ENCODE data around the gene SLC8A1.

DNA sequence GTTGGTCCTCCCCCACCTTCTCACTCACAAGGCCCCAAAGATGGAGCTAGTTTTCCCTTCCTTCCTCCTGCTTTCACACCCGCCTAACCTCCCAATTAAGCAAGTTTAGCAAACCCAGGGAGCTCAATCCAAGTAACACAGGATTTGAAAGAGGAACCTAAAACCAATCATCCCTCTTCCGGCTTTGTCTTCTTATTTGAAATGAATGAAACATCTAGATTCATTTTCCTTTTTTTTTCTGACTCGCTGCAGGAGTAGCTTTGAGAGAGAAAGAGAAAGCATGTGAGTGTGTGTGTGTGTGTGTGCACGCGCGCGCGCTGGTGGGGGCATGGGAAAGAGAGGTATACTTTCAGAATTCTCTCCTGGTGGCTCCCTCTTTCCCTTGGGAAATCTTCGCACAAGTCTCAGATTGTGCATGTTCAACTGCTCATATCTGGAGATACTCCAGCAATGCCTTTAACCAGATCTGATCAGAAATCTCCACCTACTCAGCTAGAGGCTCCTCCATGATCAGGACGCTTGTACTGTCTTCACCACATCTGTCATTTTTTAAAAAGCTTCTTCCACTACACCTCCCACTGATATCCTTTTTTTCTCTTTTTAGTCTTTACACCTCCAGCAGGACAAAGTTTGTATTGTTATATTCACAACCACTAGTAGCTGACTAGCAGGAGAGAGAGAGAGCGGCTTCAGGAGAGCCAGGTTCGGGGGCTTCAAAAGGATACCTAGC is 1.7 kb downstream of the SLC8A1 start:
- no peak for TF ChIP-seq CTCF (IDR thresholded peaks at IDR 0.05)
- no peak for TF ChIP-seq POLR2A (IDR thresholded peaks at IDR 0.05)
